WTC11 (cell line): Measurements from ENCODE around the gene KCNMB4. TPM values are rescaled to one million over a fixed set of nuclear protein-coding genes. Genes with fewer than 3 reads are reported as not detected.

ENCODE experiments used
- ATAC-seq: fragments of 200-7000 bp; cut with Tn5 transposase; 2 replicates; pipeline ENCODE4 v1.10.0; 2021; ENCODE audit warnings: mild to moderate bottlenecking, moderate library complexity
- CTCF ChIA-PET: fragments of 300-600 bp; sonication (Branson Sonifier 250); formaldehyde crosslinking; loops from one replicate; lab custom pipeline; 2021; ENCODE audit warnings: antibody characterized with exemption; lab: Charles Lee
- POLR2A ChIA-PET: fragments of 350-600 bp; sonication (Branson Sonifier 250); formaldehyde crosslinking; loops from one replicate; lab custom pipeline; 2021; ENCODE audit warnings: antibody characterized with exemption; lab: Charles Lee
- DNase-seq: peaks from one replicate; pipeline ENCODE4 v3.0.0; 2021; ENCODE audit warnings: low spot score
- H3K27ac Mint-ChIP-seq: 2 replicates; pipeline ENCODE4 v1.8.0; 2021; ENCODE audit warnings: mixed read lengths
- H3K27me3 Mint-ChIP-seq: 2 replicates; pipeline ENCODE4 v1.8.0; 2021; ENCODE audit warnings: low read depth, mild to moderate bottlenecking, moderate library complexity, mixed read lengths
- H3K36me3 Mint-ChIP-seq: 2 replicates; pipeline ENCODE4 v1.8.0; 2021; ENCODE audit warnings: mixed read lengths
- H3K4me1 Mint-ChIP-seq: 2 replicates; pipeline ENCODE4 v1.8.0; 2022; ENCODE audit warnings: mixed read lengths
- H3K4me3 Mint-ChIP-seq: 2 replicates; pipeline ENCODE4 v1.8.0; 2021; ENCODE audit warnings: mild to moderate bottlenecking, moderate library complexity, mixed read lengths
- H3K9me3 Mint-ChIP-seq: 2 replicates; pipeline ENCODE4 v1.8.0; 2021; ENCODE audit warnings: mixed read lengths
- ATF1 ChIP-seq: sonication (generic); formaldehyde crosslinking; IDR thresholded peaks from 2 replicates; pipeline ENCODE4 v1.8.1; 2023; ENCODE audit warnings: mild to moderate bottlenecking, moderate library complexity, missing genetic modification reagents
- CREM ChIP-seq: sonication (generic); formaldehyde crosslinking; IDR thresholded peaks from 2 replicates; pipeline ENCODE4 v1.8.1; 2022; ENCODE audit warnings: mild to moderate bottlenecking, missing genetic modification reagents, moderate library complexity
- ESRRA ChIP-seq: sonication (generic); formaldehyde crosslinking; IDR thresholded peaks from 2 replicates; pipeline ENCODE4 v1.8.1; 2022; ENCODE audit warnings: mild to moderate bottlenecking, missing genetic modification reagents, borderline replicate concordance
- FOXJ3 ChIP-seq: sonication (generic); formaldehyde crosslinking; IDR thresholded peaks from 2 replicates; pipeline ENCODE4 v1.9.0; 2021; ENCODE audit warnings: missing genetic modification reagents, mild to moderate bottlenecking, borderline replicate concordance
- NFATC4 ChIP-seq: fragments of 250-450 bp; sonication (Bioruptor Pico); IDR thresholded peaks from 2 replicates; pipeline ENCODE4 v1.9.0; 2021; ENCODE audit warnings: mild to moderate bottlenecking
- SMAD4 ChIP-seq: sonication (generic); formaldehyde crosslinking; IDR thresholded peaks from 2 replicates; pipeline ENCODE4 v1.8.0; 2022; ENCODE audit warnings: mild to moderate bottlenecking, missing genetic modification reagents
- TCF7 ChIP-seq: sonication (generic); formaldehyde crosslinking; IDR thresholded peaks from 2 replicates; pipeline ENCODE4 v1.8.0; 2022; ENCODE audit warnings: mild to moderate bottlenecking, low read depth, missing genetic modification reagents, moderate library complexity
- TEAD1 ChIP-seq: sonication (generic); formaldehyde crosslinking; IDR thresholded peaks from 2 replicates; pipeline ENCODE4 v1.8.0; 2022; ENCODE audit warnings: mild to moderate bottlenecking, missing genetic modification reagents
- TEAD4 ChIP-seq: sonication (generic); formaldehyde crosslinking; IDR thresholded peaks from 2 replicates; pipeline ENCODE4 v1.8.0; 2022; ENCODE audit warnings: mild to moderate bottlenecking, missing genetic modification reagents
- ZNF671 ChIP-seq: fragments of 250-450 bp; sonication (Bioruptor Pico); IDR thresholded peaks from 2 replicates; pipeline ENCODE4 v1.8.0; 2021; ENCODE audit warnings: mild to moderate bottlenecking
- total RNA-seq: library from RNA; stranded (reverse); gene quantifications from 3 replicates; pipeline ENCODE4 v1.2.3, GENCODE V29; 2021
- TF ChIP-seq, protein P1 (sequence below): fragments of 250-450 bp; sonication (Bioruptor Pico); IDR thresholded peaks from 2 replicates; pipeline ENCODE4 v2.1.2; 2022; ENCODE audit warnings: mild to moderate bottlenecking, moderate library complexity
- TF ChIP-seq, protein P2 (sequence below): sonication (generic); formaldehyde crosslinking; IDR thresholded peaks from 2 replicates; pipeline ENCODE4 v1.8.0; 2022; ENCODE audit warnings: missing genetic modification reagents
- TF ChIP-seq, protein P3 (sequence below): sonication (generic); formaldehyde crosslinking; conservative IDR thresholded peaks from 2 replicates; pipeline ENCODE4 v1.8.1; 2023; ENCODE audit warnings: mild to moderate bottlenecking, low read depth, missing genetic modification reagents, moderate library complexity
- TF ChIP-seq, protein P4 (sequence below): sonication (generic); formaldehyde crosslinking; IDR thresholded peaks from 2 replicates; pipeline ENCODE4 v1.8.1; 2022; ENCODE audit warnings: low read depth, mild to moderate bottlenecking, moderate library complexity, missing genetic modification reagents, borderline replicate concordance

The KCNMB4 gene
- total RNA-seq, 1 experiment from 2014 or later = 23.3 TPM

DNA sequence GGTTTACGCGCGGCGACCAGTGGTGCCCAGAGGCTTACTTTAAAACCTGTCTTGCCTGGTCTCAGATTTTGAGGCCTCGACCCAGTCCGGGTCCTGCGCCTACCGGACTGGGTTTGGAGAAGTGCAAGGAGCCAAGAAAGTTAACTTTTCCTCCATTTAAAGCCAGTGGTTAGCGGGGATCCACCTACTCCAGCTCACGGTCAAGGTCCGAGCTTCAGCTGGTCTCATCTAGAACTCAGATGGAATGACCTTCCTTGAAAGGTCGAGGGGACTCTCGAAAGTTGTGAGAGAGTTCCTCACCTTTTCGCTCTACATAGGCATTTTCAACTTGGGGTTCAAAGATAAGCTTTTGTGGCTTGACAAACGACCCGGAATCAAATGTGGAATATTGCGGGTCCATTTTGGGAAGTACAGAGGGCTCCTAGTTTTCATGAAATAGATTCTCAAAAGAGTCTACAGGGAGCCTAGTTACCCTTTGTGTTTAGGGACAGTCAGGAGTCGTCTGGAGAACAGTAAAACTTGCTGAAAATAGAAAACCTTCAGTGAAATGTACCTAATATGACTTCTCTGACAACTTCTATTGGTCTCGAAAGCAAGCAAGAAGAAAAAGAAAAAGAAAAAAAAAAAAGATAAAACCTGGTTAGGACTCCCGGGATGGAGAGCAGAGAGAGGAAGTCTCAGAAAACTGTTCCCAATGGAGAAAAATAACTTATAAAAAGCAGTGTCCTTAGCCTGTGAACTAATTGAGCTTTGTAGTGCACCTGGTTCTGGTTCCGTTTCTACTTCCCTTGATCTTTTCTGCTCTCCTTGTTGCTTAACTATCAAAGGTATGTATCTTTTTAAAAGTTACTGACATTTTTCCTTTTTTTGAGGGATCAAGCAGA is 1.4 kb downstream of the KCNMB4 start:
- peaks cover 24% of the 10 kb centered on the region for H3K4me1 Mint-ChIP-seq
- H3K4me3 Mint-ChIP-seq = peak overlapping the region; percentile 91
- peaks cover 3% of the 10 kb centered on the region; the same call in 1 of the 2 replicates for H3K27me3 Mint-ChIP-seq
- 0 out of 2 replicates have a peak, but pooled peaks have one; percentile 42 for TF ChIP-seq ESRRA (CRISPR knock-in tag)
- TF ChIP-seq, protein P1, sequence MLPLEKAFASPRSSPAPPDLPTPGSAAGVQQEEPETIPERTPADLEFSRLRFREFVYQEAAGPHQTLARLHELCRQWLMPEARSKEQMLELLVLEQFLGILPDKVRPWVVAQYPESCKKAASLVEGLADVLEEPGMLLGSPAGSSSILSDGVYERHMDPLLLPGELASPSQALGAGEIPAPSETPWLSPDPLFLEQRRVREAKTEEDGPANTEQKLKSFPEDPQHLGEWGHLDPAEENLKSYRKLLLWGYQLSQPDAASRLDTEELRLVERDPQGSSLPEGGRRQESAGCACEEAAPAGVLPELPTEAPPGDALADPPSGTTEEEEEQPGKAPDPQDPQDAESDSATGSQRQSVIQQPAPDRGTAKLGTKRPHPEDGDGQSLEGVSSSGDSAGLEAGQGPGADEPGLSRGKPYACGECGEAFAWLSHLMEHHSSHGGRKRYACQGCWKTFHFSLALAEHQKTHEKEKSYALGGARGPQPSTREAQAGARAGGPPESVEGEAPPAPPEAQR (CRISPR knock-in tag) = no peak
- TF ChIP-seq, protein P2, sequence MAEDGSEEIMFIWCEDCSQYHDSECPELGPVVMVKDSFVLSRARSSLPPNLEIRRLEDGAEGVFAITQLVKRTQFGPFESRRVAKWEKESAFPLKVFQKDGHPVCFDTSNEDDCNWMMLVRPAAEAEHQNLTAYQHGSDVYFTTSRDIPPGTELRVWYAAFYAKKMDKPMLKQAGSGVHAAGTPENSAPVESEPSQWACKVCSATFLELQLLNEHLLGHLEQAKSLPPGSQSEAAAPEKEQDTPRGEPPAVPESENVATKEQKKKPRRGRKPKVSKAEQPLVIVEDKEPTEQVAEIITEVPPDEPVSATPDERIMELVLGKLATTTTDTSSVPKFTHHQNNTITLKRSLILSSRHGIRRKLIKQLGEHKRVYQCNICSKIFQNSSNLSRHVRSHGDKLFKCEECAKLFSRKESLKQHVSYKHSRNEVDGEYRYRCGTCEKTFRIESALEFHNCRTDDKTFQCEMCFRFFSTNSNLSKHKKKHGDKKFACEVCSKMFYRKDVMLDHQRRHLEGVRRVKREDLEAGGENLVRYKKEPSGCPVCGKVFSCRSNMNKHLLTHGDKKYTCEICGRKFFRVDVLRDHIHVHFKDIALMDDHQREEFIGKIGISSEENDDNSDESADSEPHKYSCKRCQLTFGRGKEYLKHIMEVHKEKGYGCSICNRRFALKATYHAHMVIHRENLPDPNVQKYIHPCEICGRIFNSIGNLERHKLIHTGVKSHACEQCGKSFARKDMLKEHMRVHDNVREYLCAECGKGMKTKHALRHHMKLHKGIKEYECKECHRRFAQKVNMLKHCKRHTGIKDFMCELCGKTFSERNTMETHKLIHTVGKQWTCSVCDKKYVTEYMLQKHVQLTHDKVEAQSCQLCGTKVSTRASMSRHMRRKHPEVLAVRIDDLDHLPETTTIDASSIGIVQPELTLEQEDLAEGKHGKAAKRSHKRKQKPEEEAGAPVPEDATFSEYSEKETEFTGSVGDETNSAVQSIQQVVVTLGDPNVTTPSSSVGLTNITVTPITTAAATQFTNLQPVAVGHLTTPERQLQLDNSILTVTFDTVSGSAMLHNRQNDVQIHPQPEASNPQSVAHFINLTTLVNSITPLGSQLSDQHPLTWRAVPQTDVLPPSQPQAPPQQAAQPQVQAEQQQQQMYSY = peak; percentile 60
- TF ChIP-seq, all 79 proteins: peak for 2
- ChIA-PET POLR2A (interaction anchor here (0.6 kb wide), 1 partner anchor 80 kb away, joined by 3 read pairs; no protein-coding TSS in a partner anchor), CTCF (interaction anchor here (0.7 to 1.3 kb wide), 2 partner anchors 10 to 487 kb away, joined by 3 read pairs; no protein-coding TSS in a partner anchor)
- Mint-ChIP-seq H3K9me3 (no peaks in the 10 kb centered on the region), H3K36me3 (peaks cover 25% of the 10 kb centered on the region), H3K27ac (peak overlapping the region; percentile 72)
- ATAC-seq = no peak
- no peak for DNase-seq

DNA sequence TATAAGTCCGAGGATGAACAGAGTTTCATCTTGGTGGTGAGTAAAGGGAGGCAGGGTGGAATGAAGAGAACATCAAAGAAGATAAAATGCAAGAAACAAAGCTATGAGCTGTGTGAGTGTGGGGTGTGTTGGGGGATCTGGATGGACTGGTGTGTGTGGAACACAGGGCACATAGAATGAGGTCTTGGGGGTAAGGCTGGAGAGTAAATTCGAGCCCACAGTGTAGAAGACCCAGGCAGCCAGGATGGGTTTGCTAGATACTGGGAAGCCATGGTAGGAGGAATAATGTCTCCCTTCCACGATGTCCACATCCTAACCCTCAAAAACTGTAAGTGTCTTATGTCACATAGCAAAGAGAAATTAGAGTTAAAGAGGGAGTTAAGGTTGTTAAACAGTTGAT is 6.8 kb downstream of the KCNMB4 start:
- POLR2A ChIA-PET = no interaction called here
- no peaks in the 10 kb centered on the region for H3K27me3 Mint-ChIP-seq
- CTCF ChIA-PET = interaction anchor here (0.5 kb wide), 1 partner anchor 28 kb away, joined by 3 read pairs; no protein-coding TSS in a partner anchor
- peaks cover 12% of the 10 kb centered on the region for H3K4me1 Mint-ChIP-seq
- TF ChIP-seq CREM (CRISPR knock-in tag) (no peak), ATF1 (CRISPR knock-in tag) (no peak), ZNF671 (CRISPR knock-in tag) (no peak), TCF7 (CRISPR knock-in tag) (no peak), FOXJ3 (CRISPR knock-in tag) (no peak), TEAD1 (CRISPR knock-in tag) (no peak), TEAD4 (CRISPR knock-in tag) (no peak), NFATC4 (CRISPR knock-in tag) (no peak), SMAD4 (CRISPR knock-in tag) (no peak)
- TF ChIP-seq, protein P3, sequence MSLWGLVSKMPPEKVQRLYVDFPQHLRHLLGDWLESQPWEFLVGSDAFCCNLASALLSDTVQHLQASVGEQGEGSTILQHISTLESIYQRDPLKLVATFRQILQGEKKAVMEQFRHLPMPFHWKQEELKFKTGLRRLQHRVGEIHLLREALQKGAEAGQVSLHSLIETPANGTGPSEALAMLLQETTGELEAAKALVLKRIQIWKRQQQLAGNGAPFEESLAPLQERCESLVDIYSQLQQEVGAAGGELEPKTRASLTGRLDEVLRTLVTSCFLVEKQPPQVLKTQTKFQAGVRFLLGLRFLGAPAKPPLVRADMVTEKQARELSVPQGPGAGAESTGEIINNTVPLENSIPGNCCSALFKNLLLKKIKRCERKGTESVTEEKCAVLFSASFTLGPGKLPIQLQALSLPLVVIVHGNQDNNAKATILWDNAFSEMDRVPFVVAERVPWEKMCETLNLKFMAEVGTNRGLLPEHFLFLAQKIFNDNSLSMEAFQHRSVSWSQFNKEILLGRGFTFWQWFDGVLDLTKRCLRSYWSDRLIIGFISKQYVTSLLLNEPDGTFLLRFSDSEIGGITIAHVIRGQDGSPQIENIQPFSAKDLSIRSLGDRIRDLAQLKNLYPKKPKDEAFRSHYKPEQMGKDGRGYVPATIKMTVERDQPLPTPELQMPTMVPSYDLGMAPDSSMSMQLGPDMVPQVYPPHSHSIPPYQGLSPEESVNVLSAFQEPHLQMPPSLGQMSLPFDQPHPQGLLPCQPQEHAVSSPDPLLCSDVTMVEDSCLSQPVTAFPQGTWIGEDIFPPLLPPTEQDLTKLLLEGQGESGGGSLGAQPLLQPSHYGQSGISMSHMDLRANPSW (CRISPR knock-in tag) = no peak
- TF ChIP-seq, protein P4, sequence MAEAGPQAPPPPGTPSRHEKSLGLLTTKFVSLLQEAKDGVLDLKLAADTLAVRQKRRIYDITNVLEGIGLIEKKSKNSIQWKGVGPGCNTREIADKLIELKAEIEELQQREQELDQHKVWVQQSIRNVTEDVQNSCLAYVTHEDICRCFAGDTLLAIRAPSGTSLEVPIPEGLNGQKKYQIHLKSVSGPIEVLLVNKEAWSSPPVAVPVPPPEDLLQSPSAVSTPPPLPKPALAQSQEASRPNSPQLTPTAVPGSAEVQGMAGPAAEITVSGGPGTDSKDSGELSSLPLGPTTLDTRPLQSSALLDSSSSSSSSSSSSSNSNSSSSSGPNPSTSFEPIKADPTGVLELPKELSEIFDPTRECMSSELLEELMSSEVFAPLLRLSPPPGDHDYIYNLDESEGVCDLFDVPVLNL (CRISPR knock-in tag) = no peak
- TF ChIP-seq, all 79 proteins: peak for 0
- Mint-ChIP-seq H3K4me3 (no peak overlapping the region), H3K27ac (no peak overlapping the region), H3K36me3 (peaks cover 54% of the 10 kb centered on the region), H3K9me3 (peaks cover 15% of the 10 kb centered on the region)
- no peak for ATAC-seq
- DNase-seq = no peak
